Central memory CD4-positive, alpha-beta T cell (primary cell): ENCODE data around the gene TRERF1.
A peak's percentile ranks its signal among the peaks of the same experiment; 100 is the strongest.

Source experiments
- DNase-seq: peaks from one replicate; pipeline ENCODE4 v3.0.0; 2022

TRERF1 gene

GRCh38 chr6:42424906-42425474 lies 26.7 kb downstream of the TRERF1 start:
- no peak for DNase-seq

DNA sequence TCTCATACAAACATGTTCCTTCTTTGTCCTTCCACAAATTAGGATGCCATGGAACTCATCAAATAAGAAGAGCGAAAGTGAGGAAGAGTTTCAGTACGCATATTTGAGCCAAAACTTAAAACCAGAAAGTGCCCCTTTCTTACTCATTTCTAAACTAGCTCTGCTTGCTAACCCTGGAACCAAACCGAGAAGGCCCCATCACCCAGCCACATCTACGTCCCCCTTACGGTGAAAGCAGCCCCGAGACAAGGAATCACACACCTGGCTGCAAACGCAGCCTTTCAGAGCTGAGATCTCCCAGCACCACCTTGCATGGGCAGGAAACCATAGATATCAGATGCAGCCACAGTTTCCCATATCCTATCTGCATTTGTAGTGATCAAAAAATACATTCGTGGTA lies 28.5 kb downstream of the TRERF1 start:
- DNase-seq, result peak; percentile 37

DNA sequence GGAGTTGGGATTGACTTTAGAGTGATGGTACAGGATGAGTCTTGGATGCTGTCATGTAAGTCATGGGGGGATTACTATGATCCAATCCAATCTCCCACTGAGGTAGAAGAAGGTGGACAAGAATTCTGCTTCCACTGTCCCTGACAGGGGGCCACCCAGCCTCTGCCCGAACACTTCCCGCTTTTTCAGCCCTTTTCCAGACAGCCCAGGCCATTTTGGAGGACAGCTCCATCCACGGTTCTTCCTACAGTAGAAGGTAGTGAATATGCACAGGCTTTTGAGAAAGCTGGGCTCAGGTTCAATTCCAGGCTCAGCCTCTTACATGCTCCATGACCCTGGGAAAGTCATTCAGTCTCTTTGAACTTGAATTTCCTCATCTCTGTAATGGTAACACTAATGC lies 31.0 kb downstream of the TRERF1 start:
- DNase-seq, result no peak

- DNase-seq, result no peak
Measured at GRCh38 chr6:42419490-42420280, 32.0 kb downstream of the TRERF1 start.

DNA sequence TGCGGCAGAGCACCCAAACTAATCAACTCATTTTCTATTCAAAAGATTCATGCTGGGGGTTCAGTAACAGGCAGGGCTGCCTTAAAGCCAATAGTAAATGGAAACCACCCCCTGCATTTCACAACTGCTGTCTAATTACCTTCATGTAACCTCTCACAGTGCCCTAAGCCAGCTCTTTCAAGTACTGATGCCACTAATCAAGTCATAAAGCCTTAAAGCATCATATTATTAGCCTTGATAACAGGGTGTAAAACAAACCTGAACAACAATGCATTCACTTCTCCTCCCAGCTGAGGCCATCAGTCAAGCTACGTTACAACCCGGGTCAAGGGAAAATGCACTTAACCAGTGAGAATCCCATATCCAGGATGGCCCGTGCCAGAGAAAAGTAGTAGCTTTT lies 33.0 kb downstream of the TRERF1 start:
- DNase-seq, result no peak

DNA sequence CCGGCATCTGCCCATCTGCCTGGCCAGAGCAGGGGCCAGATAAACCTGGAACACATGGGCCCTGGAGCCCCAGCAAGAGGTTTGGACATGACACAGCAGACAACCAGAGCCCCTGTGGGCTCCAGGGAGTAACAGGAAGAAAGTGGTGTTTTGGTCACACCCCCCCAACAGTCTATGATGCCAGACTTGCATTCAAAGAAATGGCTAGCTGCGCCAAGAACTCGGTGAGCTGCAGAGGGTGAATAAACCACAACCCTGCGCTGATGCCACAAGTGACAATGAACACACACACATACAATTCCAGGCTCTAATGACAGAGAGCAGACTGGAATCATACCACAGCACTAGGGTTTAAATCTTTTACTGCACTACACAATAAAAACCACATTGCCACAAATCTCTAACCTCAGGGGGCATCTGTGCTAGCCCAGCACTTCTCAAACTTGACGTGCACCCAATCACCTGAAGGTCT lies 34.0 kb downstream of the TRERF1 start:
- DNase-seq, result peak; percentile 52

- no peak for DNase-seq
Measured at GRCh38 chr6:42411406-42411805, 40.3 kb downstream of the TRERF1 start.

DNA sequence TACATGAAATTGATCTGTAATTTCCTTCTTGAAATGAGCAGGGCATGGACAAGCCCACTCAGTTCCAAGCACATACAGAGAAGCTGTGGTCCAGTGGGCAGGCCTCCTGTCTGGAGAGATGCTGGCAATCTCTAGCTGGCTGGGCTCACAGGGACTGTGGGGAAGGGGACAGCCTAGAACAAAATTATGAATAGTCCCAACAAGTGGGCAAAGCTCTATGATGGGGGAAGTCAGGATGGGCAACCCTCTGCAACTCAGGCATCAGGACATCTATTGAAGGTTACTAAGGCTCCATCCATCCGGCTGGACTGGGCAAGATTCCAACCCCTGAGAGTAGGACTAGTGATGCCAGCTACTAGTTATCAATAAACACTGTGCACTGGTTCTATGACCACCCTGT lies 40.9 kb downstream of the TRERF1 start:
- DNase-seq, result no peak

- no peak for DNase-seq
Measured at GRCh38 chr6:42409581-42409980, 42.1 kb downstream of the TRERF1 start.

DNA sequence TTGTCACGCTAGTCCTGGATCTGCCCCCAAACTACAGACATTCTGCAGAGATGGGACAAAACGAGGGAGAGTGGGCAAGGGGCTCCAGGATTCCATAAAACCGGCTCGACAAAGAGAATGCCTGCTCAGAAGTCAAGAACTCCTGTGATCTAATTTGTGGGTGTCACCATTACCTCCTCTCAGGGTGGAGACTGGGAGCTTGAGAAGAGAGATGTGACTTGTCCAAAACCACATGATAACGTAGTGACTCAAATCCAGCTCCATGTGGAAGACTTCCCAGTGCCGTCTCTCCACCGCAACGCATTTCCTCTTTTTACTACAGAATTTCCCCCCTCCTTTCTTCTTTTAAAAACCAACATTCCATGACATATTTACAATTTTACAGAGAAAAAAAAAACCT lies 44.3 kb downstream of the TRERF1 start:
- no peak for DNase-seq

DNA sequence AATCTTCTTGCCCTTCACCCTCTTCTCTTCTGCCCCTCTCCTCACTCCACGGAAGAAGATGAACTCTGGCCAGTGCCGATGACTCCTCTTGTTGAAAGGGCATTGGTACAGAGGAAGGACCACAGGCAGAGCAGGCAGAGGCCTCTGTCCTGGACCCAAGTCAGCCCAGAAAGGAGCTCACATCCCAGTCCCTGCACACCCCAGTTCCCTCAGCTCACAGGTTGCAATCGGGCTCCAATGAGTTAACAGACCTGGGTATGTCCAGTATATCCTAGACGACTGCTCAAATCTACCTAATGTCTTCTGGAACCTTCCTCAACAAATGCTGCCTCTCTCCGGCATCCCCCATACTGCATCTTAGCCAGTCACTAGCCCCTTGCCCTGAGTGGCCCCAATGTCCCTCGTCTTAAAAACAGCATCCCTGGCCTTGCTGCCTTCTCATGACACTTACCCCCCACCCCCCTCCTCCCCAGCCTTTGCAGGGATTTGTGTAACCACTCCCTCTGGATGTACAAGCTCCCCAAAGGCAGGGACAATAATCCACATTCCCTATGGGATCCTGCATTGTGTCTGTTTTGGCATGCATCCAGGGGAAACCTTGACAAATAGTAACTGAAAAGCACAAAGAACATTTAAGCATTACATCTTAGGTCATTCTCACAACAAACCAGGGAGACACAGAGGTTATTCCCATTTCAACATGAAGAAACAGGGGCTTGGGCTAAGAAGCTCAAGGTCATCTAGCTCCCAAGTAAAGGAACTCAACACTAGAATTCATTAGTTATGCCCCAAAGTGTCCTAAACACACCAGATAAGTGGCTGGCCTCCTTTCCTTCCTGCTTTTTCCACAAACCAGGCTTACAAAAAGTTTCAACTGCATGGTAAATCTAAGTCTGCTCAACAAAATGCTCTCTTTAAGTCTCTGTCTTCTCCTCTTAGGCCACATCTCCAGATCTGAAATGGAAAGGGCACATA lies 45.1 kb downstream of the TRERF1 start:
- DNase-seq, result no peak

DNA sequence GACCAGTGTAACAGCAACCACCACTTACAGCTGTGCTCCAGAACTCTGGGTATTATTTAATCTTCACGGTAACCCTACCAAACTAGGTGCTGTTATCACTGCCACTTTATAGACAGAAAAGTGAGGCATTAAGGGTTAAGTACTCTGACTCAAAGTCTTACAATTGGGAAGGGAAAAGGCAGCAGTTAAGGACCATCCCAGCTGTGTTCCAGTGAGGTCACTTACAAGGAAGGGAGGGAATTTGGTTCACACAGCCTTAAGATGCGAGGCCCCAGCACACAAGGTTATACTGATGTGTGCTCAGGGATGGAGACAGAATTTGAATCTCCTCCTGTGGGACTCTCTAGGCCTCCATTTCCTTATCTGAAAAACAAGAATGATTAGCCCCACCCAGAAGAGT lies 46.7 kb downstream of the TRERF1 start:
- no peak for DNase-seq

DNA sequence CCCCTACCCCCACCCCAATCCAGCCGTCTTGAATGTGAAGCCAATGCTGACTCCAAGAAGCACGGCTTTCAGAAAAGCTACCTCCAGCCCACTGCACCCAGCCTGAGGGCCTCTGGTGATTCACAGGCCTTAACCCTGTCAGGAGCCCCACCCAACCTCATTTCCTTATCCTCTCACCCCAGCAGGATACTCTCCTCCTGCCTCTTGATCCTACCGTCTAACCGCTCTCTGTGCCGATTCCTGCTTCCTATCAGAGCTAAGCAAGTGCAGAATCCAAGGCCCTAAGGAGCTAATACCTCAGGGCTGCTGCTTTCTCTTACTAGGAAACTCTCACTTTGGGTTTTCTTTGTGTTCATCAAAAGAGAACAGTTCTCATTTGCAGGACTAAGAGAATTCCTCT lies 47.2 kb downstream of the TRERF1 start:
- DNase-seq, result no peak

GRCh38 chr6:42403831-42404230 lies 47.9 kb downstream of the TRERF1 start:
- DNase-seq, result no peak

DNA sequence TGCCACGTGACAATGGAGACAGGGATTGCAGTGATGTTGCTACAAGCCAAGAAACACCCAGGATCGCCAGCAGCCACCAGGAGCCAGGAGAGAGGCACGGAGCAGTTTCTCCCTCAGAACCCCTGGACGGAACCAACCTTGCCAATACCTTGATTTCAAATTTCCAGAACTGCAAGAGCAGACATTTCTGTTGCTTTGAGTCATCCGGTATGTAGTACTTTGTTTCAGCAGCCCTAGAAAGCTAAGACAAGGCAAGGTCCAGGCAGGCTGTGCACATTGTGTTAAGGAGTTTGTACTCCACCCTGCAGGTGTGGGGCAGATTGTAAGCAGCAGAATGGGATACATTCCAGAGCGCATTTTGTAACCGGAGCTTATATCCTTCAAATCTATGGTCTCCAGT lies 48.3 kb downstream of the TRERF1 start:
- DNase-seq, result no peak

- no peak for DNase-seq
Measured at GRCh38 chr6:42402184-42402583, 49.5 kb downstream of the TRERF1 start.

GRCh38 chr6:42401613-42401951 lies 50.1 kb downstream of the TRERF1 start:
- no peak for DNase-seq

DNA sequence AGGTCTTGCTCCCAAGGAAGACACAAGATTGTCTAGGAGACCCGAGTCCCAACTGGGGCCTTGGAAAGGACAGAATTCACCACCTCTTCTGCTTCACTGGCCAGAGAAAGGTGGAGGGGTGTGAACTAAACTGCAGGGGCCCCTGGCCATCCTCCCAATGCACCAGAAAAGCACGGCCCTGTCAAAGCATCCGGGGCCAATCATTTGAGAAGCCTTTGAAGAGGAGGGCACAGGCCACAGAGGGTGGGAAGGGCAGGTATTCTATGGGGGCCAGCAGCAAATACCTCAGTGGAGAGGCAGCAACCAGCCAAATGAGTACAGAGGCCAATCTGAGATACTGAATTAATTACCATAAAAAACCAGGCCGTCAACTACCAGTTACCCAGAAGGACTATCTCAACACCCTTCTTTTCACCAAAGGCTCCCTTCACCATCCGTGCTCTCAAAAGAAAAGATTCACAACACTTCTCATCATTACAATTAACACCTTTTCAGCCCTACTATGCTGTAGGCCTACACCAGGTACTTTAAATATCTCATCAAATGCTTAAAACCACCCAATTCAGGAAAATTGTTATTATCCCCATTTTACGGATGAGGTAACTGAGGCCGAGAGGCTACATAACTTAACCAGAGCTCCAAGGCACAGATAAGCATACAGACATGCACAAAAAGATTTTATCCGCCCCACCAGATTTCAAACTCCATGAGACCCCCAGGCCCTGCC lies 50.7 kb downstream of the TRERF1 start:
- DNase-seq, result no peak

DNA sequence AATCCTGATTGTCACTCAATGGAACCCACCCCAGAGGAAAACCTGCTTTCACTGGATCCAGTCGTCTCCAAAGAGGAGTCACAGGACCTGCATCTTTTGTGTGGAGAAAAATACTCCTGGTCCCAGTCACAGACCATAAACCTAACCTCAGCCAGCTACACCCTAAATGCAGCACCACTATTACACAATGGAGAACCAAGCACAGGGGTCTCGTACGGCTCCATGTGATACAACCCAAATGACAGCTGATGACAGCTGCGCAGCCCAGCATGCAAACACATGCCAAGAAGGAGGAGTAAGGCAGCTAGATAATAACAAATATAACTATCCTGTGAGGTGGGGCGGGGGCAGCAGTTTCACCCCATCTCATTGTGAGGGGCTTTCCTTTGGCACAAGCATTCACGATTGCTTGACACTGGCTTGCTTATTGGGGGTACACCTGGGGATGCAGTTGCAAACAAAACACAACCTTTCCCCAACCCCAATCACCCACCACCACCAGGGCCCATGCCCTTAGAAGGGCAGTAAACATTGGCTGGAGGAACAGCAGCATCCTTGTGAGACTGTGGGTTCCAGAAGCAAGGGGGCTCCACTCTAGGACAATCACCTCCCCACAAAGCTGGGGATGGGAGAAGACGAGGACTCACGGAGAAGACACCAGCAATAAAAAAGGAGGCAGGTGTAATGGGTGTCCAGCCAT lies 51.5 kb downstream of the TRERF1 start:
- no peak for DNase-seq

DNA sequence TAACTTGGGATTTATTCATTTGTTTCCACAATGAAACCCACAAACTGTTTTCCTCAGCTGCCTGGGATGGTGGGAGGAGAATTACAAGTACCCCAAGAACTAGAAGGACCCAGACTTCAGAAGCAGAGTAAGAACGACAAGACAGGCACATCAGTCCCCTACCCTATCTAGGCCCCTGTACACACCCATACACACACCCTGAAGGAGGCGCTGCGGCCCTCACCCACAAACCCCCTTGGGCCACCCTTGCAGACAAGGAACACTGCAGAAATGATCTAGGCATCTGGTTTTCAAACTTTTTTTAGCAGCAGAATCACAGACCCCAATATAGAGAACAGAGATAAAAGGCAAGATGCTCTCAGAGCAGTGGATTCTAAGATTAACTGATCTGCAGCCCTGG lies 55.0 kb downstream of the TRERF1 start:
- DNase-seq, result no peak

- DNase-seq, result no peak
Measured at GRCh38 chr6:42394881-42395620, 56.7 kb downstream of the TRERF1 start.

DNA sequence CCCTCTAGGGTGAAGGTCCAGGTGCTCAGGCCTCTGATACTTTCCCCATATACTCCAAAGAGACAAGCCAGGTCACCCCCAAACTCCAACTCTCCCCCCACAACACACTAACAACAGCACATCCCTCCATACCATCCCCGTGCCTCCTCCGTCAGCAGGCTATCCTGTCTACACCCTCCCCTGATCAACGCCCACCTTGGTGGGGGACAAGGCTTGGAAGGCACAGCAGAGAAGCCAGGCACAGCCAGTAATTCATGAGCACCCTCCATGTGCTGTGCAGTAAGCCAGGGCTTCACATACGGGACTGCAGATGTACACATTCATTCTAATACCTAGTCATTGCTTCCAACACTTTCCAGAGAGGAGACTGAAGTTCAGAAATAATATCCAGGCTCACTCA lies 57.6 kb downstream of the TRERF1 start:
- DNase-seq, result no peak
